OCI-LY7 (cell line): ENCODE results near the gene GRK5. TPM values are rescaled to one million over a fixed set of nuclear protein-coding genes. Genes with fewer than 3 reads are reported as not detected.

Experiments
- BruUV-seq: library from RNA; stranded (reverse); fragments of 400-500 nt; replicated peaks from 2 replicates; lab custom pipeline; 2021; lab: Mats Ljungman, UMichigan
- CTCF ChIA-PET: fragments of 300-600 bp; sonication (Branson Sonifier 250); formaldehyde crosslinking; loops from one replicate; lab custom pipeline; 2022; ENCODE audit warnings: antibody characterized with exemption; ENCODE audit not compliant: unreplicated experiment; lab: Charles Lee
- POLR2A ChIA-PET: fragments of 300-600 bp; sonication (Branson Sonifier 250); formaldehyde crosslinking; loops from one replicate; lab custom pipeline; 2022; ENCODE audit warnings: antibody characterized with exemption; lab: Charles Lee
- DNase-seq: peaks from one replicate; pipeline ENCODE4 v3.0.0-alpha.2; 2015; ENCODE audit warnings: low spot score
- H2AFZ ChIP-seq: fragments of 200-600 bp; sonication (generic), shearing (Covaris generic); 2 replicates; pipeline ENCODE4 v1.6.1; 2014; ENCODE audit warnings: mild to moderate bottlenecking, antibody characterized with exemption, low read length, moderate library complexity
- H3K27ac ChIP-seq: fragments of 200-600 bp; sonication (generic); 2 replicates; pipeline ENCODE4 v1.5.1; 2014; ENCODE audit warnings: mixed run types, low read depth, mild to moderate bottlenecking, moderate library complexity, low read length, inconsistent platforms; ENCODE audit not compliant: poor library complexity, severe bottlenecking
- H3K36me3 ChIP-seq: fragments of 200-600 bp; sonication (generic); 2 replicates; pipeline ENCODE4 v1.6.1; 2014; ENCODE audit warnings: mild to moderate bottlenecking, antibody characterized with exemption, low read length, moderate library complexity, mixed read lengths; ENCODE audit not compliant: insufficient read depth
- H3K4me1 ChIP-seq: fragments of 200-600 bp; sonication (generic); 2 replicates; pipeline ENCODE4 v1.5.1; 2014; ENCODE audit warnings: mild to moderate bottlenecking, low read length; ENCODE audit not compliant: insufficient read depth, poor library complexity, severe bottlenecking
- H3K4me2 ChIP-seq: fragments of 200-600 bp; sonication (generic); 2 replicates; pipeline ENCODE4 v1.6.1; 2014; ENCODE audit warnings: mild to moderate bottlenecking, low read length
- H3K4me3 ChIP-seq: fragments of 200-600 bp; sonication (generic); 2 replicates; pipeline ENCODE4 v1.5.1; 2014; ENCODE audit warnings: mild to moderate bottlenecking, low read depth, low read length; ENCODE audit not compliant: poor library complexity, severe bottlenecking
- H3K79me2 ChIP-seq: fragments of 200-600 bp; sonication (generic); 2 replicates; pipeline ENCODE4 v1.6.1; 2016; ENCODE audit warnings: low read depth, mild to moderate bottlenecking, low read length, moderate library complexity, mixed read lengths; ENCODE audit not compliant: insufficient read depth
- H3K9me2 ChIP-seq: fragments of 200-600 bp; sonication (generic); 2 replicates; pipeline ENCODE4 v1.6.1; 2016; ENCODE audit warnings: mild to moderate bottlenecking, low read length, mixed read lengths; ENCODE audit not compliant: insufficient read depth
- H3K9me3 ChIP-seq: fragments of 200-600 bp; sonication (generic); 2 replicates; pipeline ENCODE4 v1.6.1; 2014; ENCODE audit warnings: mild to moderate bottlenecking, mixed run types, low read length, mixed read lengths
- H4K20me1 ChIP-seq: fragments of 200-600 bp; sonication (generic); 2 replicates; pipeline ENCODE4 v1.6.1; 2014; ENCODE audit warnings: mild to moderate bottlenecking, antibody characterized with exemption, low read length, moderate library complexity, mixed read lengths; ENCODE audit not compliant: insufficient read depth
- CTCF ChIP-seq: fragments of 200-600 bp; sonication (generic); conservative IDR thresholded peaks from 2 replicates; pipeline ENCODE4 v1.5.1; 2014; ENCODE audit warnings: mild to moderate bottlenecking, antibody characterized with exemption, low read length, moderate library complexity, mixed read lengths
- EZH2phosphoT487 ChIP-seq: fragments of 200-600 bp; sonication (generic); IDR thresholded peaks from 2 replicates; pipeline ENCODE4 v1.6.1; 2018; ENCODE audit warnings: low read depth, borderline replicate concordance, mild to moderate bottlenecking, mixed run types, antibody characterized with exemption, low read length, moderate library complexity, mixed read lengths
- intact Hi-C: fragments of 100-400 bp; cut with micrococcal nuclease; formaldehyde crosslinking; loops from one replicate; pipeline ENCODE4 v1.10.0; 2022; ENCODE audit not compliant: unreplicated experiment
- total RNA-seq, 2 experiments: library from RNA; depleted of rRNA in 1 of 2; stranded (reverse); fragments of >200 nt in 1 of 2; shearing (Covaris generic) in 1 of 2; gene quantifications; 2 replicates each; pipeline ENCODE4 v1.2.3, GENCODE V29; 2014 to 2022

Gene GRK5
- total RNA-seq, 2 experiments from 2014 or later, result 4.7 to 10.2 TPM

- BruUV-seq, result no TSS peak
- Histone ChIP-seq H3K36me3 (peaks cover 13% of the 10 kb centered on the region), H2AFZ (no peak overlapping the region), H3K4me2 (no peak overlapping the region), H3K27ac (no peak overlapping the region), H3K79me2 (no peaks in the 10 kb centered on the region), H3K4me3 (no peak overlapping the region), H3K9me3 (no peaks in the 10 kb centered on the region), H3K4me1 (peaks cover 14% of the 10 kb centered on the region), H3K9me2 (no peaks in the 10 kb centered on the region), H4K20me1 (no peaks in the 10 kb centered on the region)
- intact Hi-C loops, result no loop called here
- no peak for DNase-seq
- ChIA-PET POLR2A (interaction anchor here (0.6 kb wide), 1 partner anchor 10 kb away, joined by 3 read pairs; no protein-coding TSS in a partner anchor), CTCF (no interaction called here)
- TF ChIP-seq EZH2phosphoT487 (no peak), CTCF (no peak)
Observed at GRCh38 chr10:119428789-119429188, 221.4 kb downstream of the GRK5 start.

GRCh38 chr10:119429771-119430170 lies 222.4 kb downstream of the GRK5 start:
- DNase-seq, result no peak
- Histone ChIP-seq H3K4me3 (no peak overlapping the region), H3K79me2 (no peaks in the 10 kb centered on the region), H3K4me1 (peaks cover 13% of the 10 kb centered on the region), H3K4me2 (no peak overlapping the region), H4K20me1 (no peaks in the 10 kb centered on the region), H3K9me2 (no peaks in the 10 kb centered on the region), H3K27ac (no peak overlapping the region), H3K9me3 (0 out of 2 replicates have a peak, but pooled peaks cover under 1% of the 10 kb centered on the region), H3K36me3 (peaks cover 13% of the 10 kb centered on the region), H2AFZ (no peak overlapping the region)
- TF ChIP-seq EZH2phosphoT487, result no peak
- TF ChIP-seq CTCF, result no peak
- intact Hi-C loops, result no loop called here
- no TSS peak for BruUV-seq
- POLR2A ChIA-PET, result no interaction called here
- CTCF ChIA-PET, result no interaction called here

- no peaks in the 10 kb centered on the region for H3K79me2 ChIP-seq
- H3K9me2 ChIP-seq, result no peaks in the 10 kb centered on the region
- ChIA-PET CTCF (no interaction called here), POLR2A (interaction anchor here (0.5 kb wide), 1 partner anchor 11 kb away, joined by 3 read pairs; no protein-coding TSS in a partner anchor)
- no peak overlapping the region for H3K4me2 ChIP-seq
- no peaks in the 10 kb centered on the region for H3K4me1 ChIP-seq
- DNase-seq, result no peak
- H4K20me1 ChIP-seq, result no peaks in the 10 kb centered on the region
- no peak overlapping the region for H2AFZ ChIP-seq
- no TSS peak for BruUV-seq
- TF ChIP-seq CTCF (no peak), EZH2phosphoT487 (no peak)
- H3K4me3 ChIP-seq, result no peak overlapping the region
- H3K9me3 ChIP-seq, result 0 out of 2 replicates have a peak, but pooled peaks cover 7% of the 10 kb centered on the region
- intact Hi-C loops, result no loop called here
- peaks cover 13% of the 10 kb centered on the region for H3K36me3 ChIP-seq
- H3K27ac ChIP-seq, result no peak overlapping the region
Observed at GRCh38 chr10:119431034-119431772, 223.8 kb downstream of the GRK5 start.
